SJCRH30 (cell line): Measurements from ENCODE around the gene PLB1. TPM values are rescaled to one million over a fixed set of nuclear protein-coding genes. Genes with fewer than 3 reads are reported as not detected.
A peak's percentile ranks its signal among the peaks of the same experiment; 100 is the strongest.

ENCODE experiments used
- DNase-seq, 2 experiments: peaks; one replicate each; pipeline ENCODE4 v3.0.0-alpha.2; 2015 to 2020
- H3K27ac ChIP-seq: fragments of 250-450 bp; sonication (Bioruptor Pico); 2 replicates; pipeline ENCODE4 v1.5.1; 2020; ENCODE audit warnings: mild to moderate bottlenecking, moderate library complexity
- H3K27me3 ChIP-seq: fragments of 250-450 bp; sonication (Bioruptor Pico); 2 replicates; pipeline ENCODE4 v1.5.1; 2020; ENCODE audit warnings: mild to moderate bottlenecking, moderate library complexity
- H3K36me3 ChIP-seq: fragments of 250-450 bp; sonication (Bioruptor Pico); 2 replicates; pipeline ENCODE4 v1.5.1; 2020; ENCODE audit warnings: mild to moderate bottlenecking, moderate library complexity
- H3K4me1 ChIP-seq: fragments of 250-450 bp; sonication (Bioruptor Pico); 2 replicates; pipeline ENCODE4 v1.5.1; 2020; ENCODE audit warnings: mild to moderate bottlenecking, moderate library complexity
- H3K4me3 ChIP-seq: fragments of 250-450 bp; sonication (Bioruptor Pico); 2 replicates; pipeline ENCODE4 v1.5.1; 2020; ENCODE audit warnings: mild to moderate bottlenecking, moderate library complexity
- H3K9me3 ChIP-seq: fragments of 250-450 bp; sonication (Bioruptor Pico); replicated peaks from 2 replicates; pipeline ENCODE4 v1.5.1; 2020; ENCODE audit warnings: mild to moderate bottlenecking, moderate library complexity
- total RNA-seq: library from RNA; depleted of rRNA; stranded (reverse); fragments of >200 nt; shearing (Covaris generic); gene quantifications from 2 replicates; pipeline ENCODE4 v1.2.3, GENCODE V29; 2014; rRNA removed

PLB1 gene
- total RNA-seq, 1 experiment from 2014 or later, result 0.61 TPM

GRCh38 chr2:28680657-28681056, 184.8 kb downstream of the PLB1 start:
- H3K27me3 ChIP-seq, result no peaks in the 10 kb centered on the region
- peaks cover 48% of the 10 kb centered on the region for H3K4me1 ChIP-seq
- no peak overlapping the region for H3K27ac ChIP-seq
- DNase-seq, result no peak
- no peak overlapping the region for H3K4me3 ChIP-seq
- H3K9me3 ChIP-seq, result no peaks in the 10 kb centered on the region
- H3K36me3 ChIP-seq, result no peaks in the 10 kb centered on the region

GRCh38 chr2:28681158-28681571, 185.3 kb downstream of the PLB1 start:
- no peaks in the 10 kb centered on the region for H3K9me3 ChIP-seq
- no peak for DNase-seq
- H3K27ac ChIP-seq, result no peak overlapping the region
- H3K4me3 ChIP-seq, result no peak overlapping the region
- no peaks in the 10 kb centered on the region for H3K36me3 ChIP-seq
- no peaks in the 10 kb centered on the region for H3K27me3 ChIP-seq
- peaks cover 48% of the 10 kb centered on the region for H3K4me1 ChIP-seq

GRCh38 chr2:28681606-28682005, 185.7 kb downstream of the PLB1 start:
- H3K4me3 ChIP-seq, result no peak overlapping the region
- H3K27ac ChIP-seq, result no peak overlapping the region
- H3K27me3 ChIP-seq, result no peaks in the 10 kb centered on the region

GRCh38 chr2:28683100-28683706, 187.3 kb downstream of the PLB1 start:
- peak overlapping the region; percentile 73 for H3K27ac ChIP-seq
- H3K9me3 ChIP-seq, result no peaks in the 10 kb centered on the region
- peak; percentile 99 for DNase-seq
- H3K36me3 ChIP-seq, result no peaks in the 10 kb centered on the region
- H3K4me1 ChIP-seq, result peaks cover 59% of the 10 kb centered on the region
- H3K4me3 ChIP-seq, result no peak overlapping the region
- H3K27me3 ChIP-seq, result no peaks in the 10 kb centered on the region

More at GRCh38 chr2:28681606-28682005, 185.7 kb downstream of the PLB1 start:
- Histone ChIP-seq H3K4me1 (peaks cover 48% of the 10 kb centered on the region), H3K36me3 (no peaks in the 10 kb centered on the region), H3K9me3 (no peaks in the 10 kb centered on the region)
- DNase-seq, result no peak

- H3K27ac ChIP-seq, result peak overlapping the region; percentile 73
- H3K4me1 ChIP-seq, result peaks cover 70% of the 10 kb centered on the region
- H3K4me3 ChIP-seq, result no peak overlapping the region
- no peaks in the 10 kb centered on the region for H3K27me3 ChIP-seq
- peak; percentile 86 to 90 for DNase-seq
- no peaks in the 10 kb centered on the region for H3K36me3 ChIP-seq
- H3K9me3 ChIP-seq, result no peaks in the 10 kb centered on the region
These were observed 188.4 kb downstream of the PLB1 start for GRCh38 chr2:28684142-28684858.

- H3K4me1 ChIP-seq, result peaks cover 71% of the 10 kb centered on the region
- no peaks in the 10 kb centered on the region for H3K9me3 ChIP-seq
- no peak overlapping the region for H3K4me3 ChIP-seq
- no peaks in the 10 kb centered on the region for H3K36me3 ChIP-seq
- no peak for DNase-seq
- H3K27ac ChIP-seq, result no peak overlapping the region; the same call in 1 of the 2 replicates
- no peaks in the 10 kb centered on the region for H3K27me3 ChIP-seq
These were observed 191.3 kb downstream of the PLB1 start for GRCh38 chr2:28687171-28687570.

- DNase-seq, result peak; percentile 76 to 86
- Histone ChIP-seq H3K36me3 (no peaks in the 10 kb centered on the region), H3K27ac (peak overlapping the region; percentile 3; the same call in 1 of the 2 replicates), H3K27me3 (no peaks in the 10 kb centered on the region), H3K4me3 (no peak overlapping the region), H3K4me1 (peaks cover 71% of the 10 kb centered on the region), H3K9me3 (no peaks in the 10 kb centered on the region)
These were observed 192.0 kb downstream of the PLB1 start for GRCh38 chr2:28687640-28688385.

GRCh38 chr2:28688818-28689217, 193.0 kb downstream of the PLB1 start:
- no peak overlapping the region for H3K4me3 ChIP-seq

GRCh38 chr2:28689771-28690170, 193.9 kb downstream of the PLB1 start:
- H3K27me3 ChIP-seq, result no peaks in the 10 kb centered on the region
- no peak overlapping the region for H3K27ac ChIP-seq
- peaks cover 58% of the 10 kb centered on the region for H3K4me1 ChIP-seq
- no peaks in the 10 kb centered on the region for H3K36me3 ChIP-seq
- H3K9me3 ChIP-seq, result no peaks in the 10 kb centered on the region
- no peak for DNase-seq
- H3K4me3 ChIP-seq, result no peak overlapping the region

More at GRCh38 chr2:28688818-28689217, 193.0 kb downstream of the PLB1 start:
- Histone ChIP-seq H3K4me1 (peaks cover 67% of the 10 kb centered on the region), H3K27ac (no peak overlapping the region), H3K9me3 (no peaks in the 10 kb centered on the region), H3K27me3 (no peaks in the 10 kb centered on the region), H3K36me3 (no peaks in the 10 kb centered on the region)
- no peak for DNase-seq

GRCh38 chr2:28692411-28692810, 196.6 kb downstream of the PLB1 start:
- Histone ChIP-seq H3K27ac (peak overlapping the region; percentile 77), H3K4me1 (peaks cover 48% of the 10 kb centered on the region), H3K4me3 (no peak overlapping the region), H3K36me3 (no peaks in the 10 kb centered on the region), H3K9me3 (no peaks in the 10 kb centered on the region), H3K27me3 (no peaks in the 10 kb centered on the region)
- no peak for DNase-seq

- H3K27me3 ChIP-seq, result no peaks in the 10 kb centered on the region
- H3K36me3 ChIP-seq, result no peaks in the 10 kb centered on the region
- no peak overlapping the region for H3K4me3 ChIP-seq
- H3K9me3 ChIP-seq, result no peaks in the 10 kb centered on the region
- no peak for DNase-seq
- peaks cover 39% of the 10 kb centered on the region for H3K4me1 ChIP-seq
- no peak overlapping the region for H3K27ac ChIP-seq
These were observed 197.4 kb downstream of the PLB1 start for GRCh38 chr2:28693223-28693622.

Other genes starting within 250 kb of the PLB1 start
- 30.0 and 30.7 TPM in 2 replicates for gene FOSL2, start 103.2 kb upstream of the PLB1 start, total RNA-seq